WERI-Rb-1 (cell line): ENCODE data around the gene KDM2B.

Experiments used
- DNase-seq: peaks from one replicate; pipeline ENCODE4 v3.0.0-alpha.2; 2020
- H3K27ac ChIP-seq: fragments of 250-450 bp; sonication (Bioruptor Pico); 2 replicates; pipeline ENCODE4 v1.5.1; 2020; ENCODE audit warnings: mild to moderate bottlenecking, moderate library complexity
- H3K27me3 ChIP-seq: fragments of 250-450 bp; sonication (Bioruptor Pico); 2 replicates; pipeline ENCODE4 v1.5.1; 2021; ENCODE audit warnings: mild to moderate bottlenecking, low read depth, moderate library complexity; ENCODE audit not compliant: insufficient read depth, severe bottlenecking
- H3K36me3 ChIP-seq: fragments of 250-450 bp; sonication (Bioruptor Pico); 2 replicates; pipeline ENCODE4 v1.5.1; 2020; ENCODE audit warnings: mild to moderate bottlenecking, moderate library complexity
- H3K4me3 ChIP-seq: 2 replicates; pipeline ENCODE4 v1.5.1; 2011; ENCODE audit warnings: low read depth, mild to moderate bottlenecking, control low read depth, low read length
- H3K9me3 ChIP-seq: fragments of 250-450 bp; sonication (Bioruptor Pico); 2 replicates; pipeline ENCODE4 v1.5.1; 2021; ENCODE audit warnings: mild to moderate bottlenecking, moderate library complexity; ENCODE audit not compliant: severe bottlenecking
- CTCF ChIP-seq: IDR thresholded peaks from 2 replicates; pipeline ENCODE4 v1.5.1; 2011; ENCODE audit warnings: low read depth, mild to moderate bottlenecking, control low read depth, inconsistent platforms, low read length

KDM2B gene

DNA sequence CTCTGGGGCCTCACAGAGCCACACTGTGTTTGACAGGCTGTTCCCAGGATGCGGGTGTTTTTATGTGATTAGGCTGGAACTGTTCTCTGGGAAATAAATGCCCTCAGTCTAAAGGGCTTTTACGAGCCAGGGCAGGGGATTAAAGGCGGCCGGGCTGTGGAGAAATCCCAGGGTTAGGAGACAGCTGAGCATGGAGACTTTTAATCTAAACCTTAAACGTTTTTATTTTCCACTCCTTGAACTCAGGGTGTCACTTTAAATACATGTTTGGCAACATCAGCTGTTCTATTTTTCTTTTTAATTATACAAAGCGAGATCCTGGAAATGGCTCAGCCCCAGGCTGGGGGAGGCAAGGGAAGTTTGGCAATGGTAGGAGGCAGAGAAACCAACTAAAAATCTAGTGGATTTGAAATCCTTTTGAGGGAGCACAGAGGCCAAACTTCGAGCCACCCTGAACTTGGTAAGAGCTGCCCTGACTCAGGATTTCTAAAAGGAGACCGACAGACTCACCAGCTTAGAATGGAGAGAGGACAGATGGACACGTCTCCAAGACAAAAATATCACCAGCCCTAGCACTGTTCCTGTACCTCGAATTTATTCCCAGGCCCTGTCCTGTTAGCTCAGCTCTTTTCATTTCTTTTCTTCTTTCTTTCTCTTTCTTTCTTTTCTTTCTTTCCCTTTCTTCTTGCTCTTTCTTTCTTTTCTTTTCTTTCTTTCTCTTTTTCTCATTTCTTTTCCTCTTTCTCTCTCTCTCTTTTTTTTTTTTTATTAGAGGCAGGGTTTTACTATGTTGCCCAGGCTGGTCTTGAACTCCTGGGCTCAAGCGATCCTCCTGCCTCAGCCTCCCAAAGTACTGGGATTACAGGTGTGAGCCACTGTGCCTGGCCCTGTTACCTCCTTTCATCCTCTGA, 29.7 kb upstream of the KDM2B start:
- peak; percentile 71 for DNase-seq

DNA sequence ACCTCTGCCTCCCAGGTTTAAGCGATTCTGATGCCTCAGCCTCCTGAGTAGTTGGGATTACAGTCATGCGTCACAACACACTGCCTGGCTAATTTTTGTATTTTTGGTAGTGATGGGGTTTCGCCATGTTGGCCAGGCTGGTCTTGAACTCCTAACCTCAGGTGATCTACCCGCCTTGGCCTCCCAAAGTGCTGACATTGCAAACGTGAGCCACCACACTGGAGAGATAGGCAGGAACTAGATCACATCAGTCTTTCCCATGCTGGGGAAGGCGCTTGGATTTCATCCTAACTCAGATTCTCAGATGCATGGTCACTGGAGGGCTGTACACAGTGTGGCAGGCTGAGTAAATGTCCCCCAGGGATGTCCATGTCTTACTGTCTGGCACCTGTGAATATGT, 27.5 kb upstream of the KDM2B start:
- H3K36me3 ChIP-seq = no peaks in the 10 kb centered on the region
- no peaks in the 10 kb centered on the region for H3K27me3 ChIP-seq
- H3K4me3 ChIP-seq = no peak overlapping the region
- TF ChIP-seq CTCF = no peak
- DNase-seq = no peak
- peaks cover 3% of the 10 kb centered on the region for H3K9me3 ChIP-seq
- H3K27ac ChIP-seq = no peak overlapping the region

More for the DNA sequence above, 29.7 kb upstream of the KDM2B start:
- Histone ChIP-seq H3K27me3 (no peaks in the 10 kb centered on the region), H3K9me3 (peaks cover 2% of the 10 kb centered on the region), H3K4me3 (peak overlapping the region; percentile 22), H3K27ac (peak overlapping the region; percentile 58), H3K36me3 (no peaks in the 10 kb centered on the region)
- TF ChIP-seq CTCF = no peak

DNA sequence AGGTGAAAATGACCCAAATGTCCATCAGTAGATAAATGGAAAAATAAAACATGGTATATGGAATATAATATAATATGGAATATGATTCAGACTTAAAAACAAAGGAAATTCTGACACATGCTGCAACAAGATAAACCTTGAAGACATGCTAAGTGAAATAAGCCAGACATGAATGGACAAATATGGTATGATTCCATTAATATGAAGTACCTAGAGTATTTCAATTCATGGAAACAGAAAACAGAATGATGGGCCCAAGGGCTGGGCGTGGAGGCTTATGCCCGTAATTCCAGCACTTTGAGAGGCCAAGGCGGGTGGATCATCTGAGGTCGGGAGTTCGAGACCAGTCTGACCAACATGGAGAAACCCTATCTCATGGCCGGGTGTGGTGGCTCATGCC, 22.8 kb upstream of the KDM2B start:
- Histone ChIP-seq H3K9me3 (peaks cover 3% of the 10 kb centered on the region), H3K27ac (no peak overlapping the region), H3K4me3 (no peak overlapping the region)

GRCh38 chr12:121602766-121603165, 21.9 kb upstream of the KDM2B start:
- no peaks in the 10 kb centered on the region for H3K27me3 ChIP-seq
- TF ChIP-seq CTCF = no peak
- DNase-seq = no peak
- H3K9me3 ChIP-seq = peaks cover 3% of the 10 kb centered on the region
- H3K27ac ChIP-seq = no peak overlapping the region
- no peak overlapping the region for H3K4me3 ChIP-seq
- H3K36me3 ChIP-seq = no peaks in the 10 kb centered on the region

More for the DNA sequence above, 22.8 kb upstream of the KDM2B start:
- no peaks in the 10 kb centered on the region for H3K27me3 ChIP-seq
- no peaks in the 10 kb centered on the region for H3K36me3 ChIP-seq
- no peak for DNase-seq
- TF ChIP-seq CTCF = no peak

GRCh38 chr12:121600702-121601336, 20.0 kb upstream of the KDM2B start:
- no peak for DNase-seq
- H3K9me3 ChIP-seq = peaks cover 3% of the 10 kb centered on the region
- no peak overlapping the region for H3K4me3 ChIP-seq
- no peak for TF ChIP-seq CTCF
- H3K27me3 ChIP-seq = no peaks in the 10 kb centered on the region
- no peak overlapping the region for H3K27ac ChIP-seq
- H3K36me3 ChIP-seq = no peaks in the 10 kb centered on the region
